H1 (cell line): ENCODE measurements around the gene ESRP2. TPM values are rescaled to one million over a fixed set of nuclear protein-coding genes. Genes with fewer than 3 reads are reported as not detected.

ENCODE experiments used
- CTCF ChIA-PET: fragments of 300-600 bp; sonication (Branson Sonifier 250); formaldehyde crosslinking; loops from one replicate; lab custom pipeline; 2021; ENCODE audit not compliant: partially characterized antibody; lab: Charles Lee
- POLR2A ChIA-PET: fragments of 300-600 bp; sonication (Branson Sonifier 250); formaldehyde crosslinking; loops from one replicate; lab custom pipeline; 2021; ENCODE audit warnings: inconsistent platforms; ENCODE audit not compliant: partially characterized antibody; lab: Charles Lee
- DNase-seq, 2 experiments: peaks; one replicate each; pipeline versions ENCODE4 v3.0.0 to v3.0.0-alpha.2; 2010 to 2022; ENCODE audit warnings: low spot score in 2 of 2, low read depth in 1 of 2, mixed read lengths in 1 of 2
- FAIRE-seq: peaks from 2 replicates; lab custom pipeline; 2011; peaks lifted over from hg19 to GRCh38; lab: Jason Lieb, UNC
- H2AFZ ChIP-seq: 2 replicates; pipeline ENCODE4 v1.8.1; 2012; ENCODE audit warnings: low read length, inconsistent platforms
- H2AK5ac ChIP-seq: 2 replicates; pipeline ENCODE4 v1.6.1; 2013; ENCODE audit warnings: low read depth, low read length
- H2BK120ac ChIP-seq: replicated peaks from 2 replicates; pipeline ENCODE3; 2013; ENCODE audit warnings: low read depth, low read length, inconsistent platforms
- H2BK12ac ChIP-seq: 2 replicates; pipeline ENCODE4 v1.6.1; 2013; ENCODE audit warnings: low read depth, low read length
- H2BK15ac ChIP-seq: 2 replicates; pipeline ENCODE4 v1.6.1; 2013; ENCODE audit warnings: low read length
- H2BK20ac ChIP-seq: 2 replicates; pipeline ENCODE4 v1.6.1; 2013; ENCODE audit warnings: low read length
- H2BK5ac ChIP-seq: 2 replicates; pipeline ENCODE4 v1.6.1; 2013; ENCODE audit warnings: low read depth, low read length
- H3K14ac ChIP-seq: 2 replicates; pipeline ENCODE4 v1.6.1; 2013; ENCODE audit warnings: inconsistent platforms; ENCODE audit not compliant: insufficient read length
- H3K18ac ChIP-seq: 2 replicates; pipeline ENCODE4 v1.6.1; 2013; ENCODE audit warnings: low read length; ENCODE audit errors: extremely low read depth
- H3K23ac ChIP-seq: 2 replicates; pipeline ENCODE4 v1.6.1; 2013; ENCODE audit warnings: inconsistent platforms; ENCODE audit not compliant: insufficient read length
- H3K23me2 ChIP-seq: 2 replicates; pipeline ENCODE4 v1.6.1; 2013; ENCODE audit warnings: low read depth, low read length
- H3K27ac ChIP-seq: 2 replicates; pipeline ENCODE4 v1.6.1; 2011; ENCODE audit warnings: low read depth, low read length, inconsistent platforms
- H3K27me3 ChIP-seq, 4 experiments: replicated peaks in 1 of 4; 1 replicate in 1 of 4; 2 replicates in 3 of 4; pipeline versions ENCODE4 v1.6.1 to v1.8.1; 2011 to 2013; ENCODE audit warnings: low read length in 3 of 4, mild to moderate bottlenecking in 3 of 4, inconsistent platforms in 2 of 4, mixed read lengths in 2 of 4, moderate library complexity in 1 of 4; ENCODE audit not compliant: control insufficient read depth in 3 of 4, insufficient read depth in 3 of 4; ENCODE audit errors: extremely low read depth in 1 of 4
- H3K36me3 ChIP-seq, 4 experiments: 2 replicates each; pipeline versions ENCODE4 v1.6.1 to v1.8.1; 2011 to 2013; ENCODE audit warnings: mild to moderate bottlenecking in 4 of 4, low read length in 3 of 4, moderate library complexity in 2 of 4, control low read depth in 1 of 4, inconsistent platforms in 1 of 4; ENCODE audit not compliant: insufficient read depth in 4 of 4, control insufficient read depth in 2 of 4
- H3K4ac ChIP-seq: replicated peaks from 2 replicates; pipeline ENCODE3; 2013; ENCODE audit warnings: low read length, low read depth, mixed read lengths, inconsistent platforms; ENCODE audit not compliant: insufficient read length
- H3K4me1 ChIP-seq, 4 experiments: replicated peaks in 1 of 4; 1 replicate in 1 of 4; 2 replicates in 3 of 4; pipeline versions ENCODE4 v1.6.1 to v1.8.1; 2011 to 2013; ENCODE audit warnings: low read length in 3 of 4, inconsistent platforms in 2 of 4, mixed read lengths in 1 of 4; ENCODE audit not compliant: insufficient read depth in 4 of 4, control insufficient read depth in 3 of 4
- H3K4me2 ChIP-seq, 2 experiments: 2 replicates each; pipeline versions ENCODE4 v1.6.1 to v1.8.1; 2011 to 2013; ENCODE audit warnings: low read depth in 2 of 2, low read length in 2 of 2, control low read depth in 1 of 2, inconsistent platforms in 1 of 2, mild to moderate bottlenecking in 1 of 2; ENCODE audit not compliant: insufficient read depth in 1 of 2
- H3K4me3 ChIP-seq, 4 experiments: fragments of 200-600, 300-600 bp in 1 of 4; sonication (generic), shearing (Covaris generic), sonication (Bioruptor Twin) in 1 of 4; 2 replicates each; pipeline versions ENCODE4 v1.5.1 to v1.8.1; 2011 to 2016; ENCODE audit warnings: low read length in 4 of 4, low read depth in 3 of 4, control low read depth in 2 of 4, inconsistent platforms in 2 of 4, mild to moderate bottlenecking in 2 of 4, mixed read lengths in 1 of 4, moderate library complexity in 1 of 4; ENCODE audit not compliant: insufficient read depth in 2 of 4; ENCODE audit errors: extremely low read depth in 1 of 4
- H3K56ac ChIP-seq: replicated peaks from 2 replicates; pipeline ENCODE3; 2013; ENCODE audit warnings: low read depth, mild to moderate bottlenecking, mixed read lengths, low read length, inconsistent platforms; ENCODE audit not compliant: insufficient read length
- H3K79me1 ChIP-seq: 2 replicates; pipeline ENCODE4 v1.6.1; 2013; ENCODE audit warnings: low read depth, low read length, control low read depth
- H3K79me2 ChIP-seq, 2 experiments: 2 replicates each; pipeline versions ENCODE4 v1.6.1 to v1.8.1; 2012 to 2013; ENCODE audit warnings: low read length in 2 of 2, mild to moderate bottlenecking in 2 of 2, inconsistent platforms in 1 of 2; ENCODE audit not compliant: insufficient read depth in 2 of 2, control insufficient read depth in 1 of 2
- H3K9ac ChIP-seq, 4 experiments: replicated peaks in 1 of 4; 1 replicate in 1 of 4; 2 replicates in 3 of 4; pipeline versions ENCODE4 v1.6.1 to v1.8.1; 2011 to 2013; ENCODE audit warnings: low read depth in 3 of 4, low read length in 3 of 4, control low read depth in 2 of 4, mild to moderate bottlenecking in 2 of 4, moderate library complexity in 2 of 4, inconsistent platforms in 1 of 4; ENCODE audit errors: extremely low read depth in 1 of 4
- H3K9me3 ChIP-seq, 2 experiments: 2 replicates each; pipeline versions ENCODE4 v1.6.1 to v1.8.1; 2012 to 2013; ENCODE audit warnings: mild to moderate bottlenecking in 2 of 2, moderate library complexity in 2 of 2, control low read depth in 1 of 2, inconsistent platforms in 1 of 2, low read depth in 1 of 2, low read length in 1 of 2, mixed read lengths in 1 of 2; ENCODE audit not compliant: insufficient read depth in 2 of 2
- H4K20me1 ChIP-seq, 2 experiments: replicated peaks in 1 of 2; 2 replicates each; pipeline versions ENCODE3 to v1.8.1; 2011 to 2013; ENCODE audit warnings: inconsistent platforms in 2 of 2, low read length in 2 of 2, mild to moderate bottlenecking in 1 of 2; ENCODE audit not compliant: insufficient read depth in 2 of 2, control insufficient read depth in 1 of 2
- H4K5ac ChIP-seq: 2 replicates; pipeline ENCODE4 v1.6.1; 2013; ENCODE audit warnings: low read length, low read depth, mixed read lengths, inconsistent platforms; ENCODE audit not compliant: insufficient read length
- H4K8ac ChIP-seq: 2 replicates; pipeline ENCODE4 v1.8.0; 2013; ENCODE audit warnings: mild to moderate bottlenecking, moderate library complexity, low read length, inconsistent platforms; ENCODE audit not compliant: insufficient read depth; ENCODE audit errors: extremely low read depth
- H4K91ac ChIP-seq: replicated peaks from 2 replicates; pipeline ENCODE3; 2013; ENCODE audit warnings: low read length, mixed read lengths, inconsistent platforms; ENCODE audit not compliant: insufficient read length
- MAX ChIP-seq: IDR thresholded peaks from 2 replicates; pipeline ENCODE4 v1.6.1; 2012; ENCODE audit warnings: inconsistent platforms
- RNF2 ChIP-seq: fragments of 200-900, 300-1000 bp; sonication (generic); IDR thresholded peaks from 2 replicates; pipeline ENCODE4 v1.7.1; 2016; ENCODE audit warnings: borderline replicate concordance, low read depth, mild to moderate bottlenecking, antibody characterized with exemption, low read length; ENCODE audit not compliant: poor library complexity, severe bottlenecking; ENCODE audit errors: missing control alignments
- WGBS, 2 experiments: shearing (Covaris generic) in 1 of 2; methylation state at CpG; one replicate each; pipeline versions ENCODE4 v1.1.6 to v1.1.7; 2013 to 2015; ENCODE audit warnings: low lambda C conversion rate in 2 of 2, mixed read lengths in 2 of 2, inconsistent platforms in 1 of 2, low coverage in 1 of 2, missing lambda C conversion rate in 1 of 2; ENCODE audit not compliant: insufficient replicate concordance in 2 of 2, insufficient coverage in 1 of 2, insufficient read length in 1 of 2; ENCODE audit errors: extremely low coverage in 1 of 2, missing lambda C conversion rate in 1 of 2; 5-methylcytosine and 5-hydroxymethylcytosine counted together
- polyA plus RNA-seq, 7 experiments: library from polyadenylated mRNA; depleted of rRNA in 3 of 7; stranded (reverse) in 5 of 7; unstranded in 2 of 7; fragments of >200 nt in 5 of 7; fragments of 200-250 nt in 2 of 7; gene quantifications; 1 replicate in 5 of 7; 2 replicates in 1 of 7; 4 replicates in 1 of 7; pipeline versions ENCODE4 v1.2.1 to v1.2.3, GENCODE V29; 2011 to 2013; ENCODE audit warnings: missing spikeins in 2 of 7, mixed read lengths in 2 of 7
- total RNA-seq: library from RNA; stranded (reverse); fragmentation: NEBNext Ultra II Directional; extraction: Animal tissue kit (Norgen Biotek cat#: 25700); gene quantifications from 2 replicates; pipeline ENCODE4 v1.2.1, GENCODE V29; 2021

ESRP2 gene
- total and polyA plus RNA-seq, 2 of the 8 experiments (the other 6 are each of a cell fraction or from before 2014, with no cell fraction given), result 35.1 to 45.8 TPM

- peak in 1 of 2 experiments; percentile 80 for DNase-seq
- no peak for TF ChIP-seq RNF2
- TF ChIP-seq MAX, result peak; percentile 18; the same call in 1 of the 2 replicates
Observed at GRCh38 chr16:68234188-68235107, 1.5 kb downstream of the ESRP2 start.

More at GRCh38 chr16:68234188-68235107, 1.5 kb downstream of the ESRP2 start:
- H3K4ac ChIP-seq, result no peak overlapping the region
- no peak overlapping the region for H3K23ac ChIP-seq
- no peak overlapping the region for H3K14ac ChIP-seq
- H3K56ac ChIP-seq, result no peak overlapping the region
- H3K9me3 ChIP-seq, result no peaks in the 10 kb centered on the region
- H3K4me1 ChIP-seq, result peaks cover 0 to 24% (median 19%) of the 10 kb centered on the region in 4 experiments; a peak in 5 of 7 replicates
- peak overlapping the region in 3 of 4 experiments; percentile 30 to 75 (median 73); a peak in 5 of 7 replicates for H3K9ac ChIP-seq
- no peak for FAIRE-seq
- H3K18ac ChIP-seq, result peak overlapping the region; percentile 87
- no peak overlapping the region for H2BK120ac ChIP-seq
- 54% methylated on average over 13 of the region's 13 CpGs; no CpG with 5 or more reads in 1 of the 2 experiments for WGBS, 2 experiments
- CTCF ChIA-PET, result interaction anchor here (0.5 to 1.5 kb wide), 6 partner anchors 15 to 173 kb away, joined by 3 to 13 read pairs (median 4); no protein-coding TSS in a partner anchor
- peak overlapping the region; percentile 24; the same call in 1 of the 2 replicates for H2BK15ac ChIP-seq
- H3K4me3 ChIP-seq, result peak overlapping the region; percentile 59 to 85 (median 82)
- H2BK12ac ChIP-seq, result peak overlapping the region; percentile 35; the same call in 1 of the 2 replicates
- H2BK20ac ChIP-seq, result no peak overlapping the region
- H3K4me2 ChIP-seq, result peak overlapping the region; percentile 99
- no peak overlapping the region for H4K5ac ChIP-seq
- peak overlapping the region; percentile 93; the same call in 1 of the 2 replicates for H2BK5ac ChIP-seq
- H4K8ac ChIP-seq, result peak overlapping the region; percentile 18; the same call in 1 of the 2 replicates
- H3K27ac ChIP-seq, result no peak overlapping the region
- POLR2A ChIA-PET, result interaction anchor here (0.6 to 5.9 kb wide), 15 partner anchors 8 to 516 kb away, joined by 3 to 61 read pairs (median 3); partner anchors contain the start of genes GFOD2, NFATC3, PLA2G15 and RANBP10
- H3K79me1 ChIP-seq, result peaks cover 5% of the 10 kb centered on the region; the same call in 1 of the 2 replicates
- H3K36me3 ChIP-seq, result peaks cover 9 to 30% (median 28%) of the 10 kb centered on the region in 4 experiments
- peak overlapping the region; percentile 33; the same call in 1 of the 2 replicates for H2AK5ac ChIP-seq
- peaks cover 21 to 33% of the 10 kb centered on the region in 2 experiments for H4K20me1 ChIP-seq
- no peaks in the 10 kb centered on the region for H3K27me3 ChIP-seq
- H3K79me2 ChIP-seq, result peaks cover 5 to 19% of the 10 kb centered on the region in 2 experiments
- H2AFZ ChIP-seq, result no peak overlapping the region
- no peak overlapping the region for H4K91ac ChIP-seq
- peaks cover 22% of the 10 kb centered on the region for H3K23me2 ChIP-seq
